ENCODE results near the gene TOP2A. TPM values are rescaled to one million over a fixed set of nuclear protein-coding genes. Genes with fewer than 3 reads are reported as not detected.

Gene TOP2A
- total RNA-seq, 2 donors from 2014 or later: 0.81 to 8.5 TPM

DNA sequence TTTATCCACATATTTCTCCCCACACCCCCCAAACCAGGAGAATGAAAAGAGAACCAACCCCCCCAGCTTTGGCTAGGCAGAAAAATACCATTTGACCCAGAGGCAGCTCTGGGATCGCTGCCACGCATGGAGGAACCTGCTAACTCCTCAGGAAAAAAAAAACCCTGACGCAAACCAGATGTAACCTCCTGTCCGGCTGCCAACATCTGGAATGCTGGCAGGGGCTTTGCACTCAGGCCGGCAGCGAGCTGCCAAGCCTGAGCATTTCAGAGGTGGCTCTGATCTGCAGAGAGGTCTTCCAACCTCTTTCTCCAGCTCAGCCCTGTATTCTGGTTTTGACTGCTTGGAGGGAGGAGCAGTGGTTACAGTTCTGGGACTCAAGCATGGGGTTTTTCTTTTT lies 33.7 kb upstream of the TOP2A start:
- Histone ChIP-seq H3K9me3 (no peaks in the 10 kb centered on the region), H3K4me1 (ENCODE audit: control insufficient read depth in 1 of 2, low read depth in 2 of 2) (peaks cover 39 to 74% of the 10 kb centered on the region in 2 donors), H3K27me3 (replicated peaks; ENCODE audit: insufficient read depth) (no peaks in the 10 kb centered on the region), H3K36me3 (no peaks in the 10 kb centered on the region), H3K4me3 (peak overlapping the region; percentile 9), H3K27ac (peak overlapping the region; percentile 78 to 81)
- DNase-seq (ENCODE audit: low spot score): peak; percentile 44
- ATAC-seq (ENCODE audit: insufficient number of reproducible peaks, low FRiP score, low read depth): peak; percentile 22
- TF ChIP-seq, protein P1, sequence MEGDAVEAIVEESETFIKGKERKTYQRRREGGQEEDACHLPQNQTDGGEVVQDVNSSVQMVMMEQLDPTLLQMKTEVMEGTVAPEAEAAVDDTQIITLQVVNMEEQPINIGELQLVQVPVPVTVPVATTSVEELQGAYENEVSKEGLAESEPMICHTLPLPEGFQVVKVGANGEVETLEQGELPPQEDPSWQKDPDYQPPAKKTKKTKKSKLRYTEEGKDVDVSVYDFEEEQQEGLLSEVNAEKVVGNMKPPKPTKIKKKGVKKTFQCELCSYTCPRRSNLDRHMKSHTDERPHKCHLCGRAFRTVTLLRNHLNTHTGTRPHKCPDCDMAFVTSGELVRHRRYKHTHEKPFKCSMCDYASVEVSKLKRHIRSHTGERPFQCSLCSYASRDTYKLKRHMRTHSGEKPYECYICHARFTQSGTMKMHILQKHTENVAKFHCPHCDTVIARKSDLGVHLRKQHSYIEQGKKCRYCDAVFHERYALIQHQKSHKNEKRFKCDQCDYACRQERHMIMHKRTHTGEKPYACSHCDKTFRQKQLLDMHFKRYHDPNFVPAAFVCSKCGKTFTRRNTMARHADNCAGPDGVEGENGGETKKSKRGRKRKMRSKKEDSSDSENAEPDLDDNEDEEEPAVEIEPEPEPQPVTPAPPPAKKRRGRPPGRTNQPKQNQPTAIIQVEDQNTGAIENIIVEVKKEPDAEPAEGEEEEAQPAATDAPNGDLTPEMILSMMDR (IDR thresholded peaks at IDR 0.05): no peak

- H3K4me1 ChIP-seq (ENCODE audit: control insufficient read depth in 1 of 2, low read depth in 2 of 2): peaks cover 39 to 80% of the 10 kb centered on the region in 2 donors
These were observed 32.5 kb upstream of the TOP2A start for GRCh38 chr17:40450175-40450574.

DNA sequence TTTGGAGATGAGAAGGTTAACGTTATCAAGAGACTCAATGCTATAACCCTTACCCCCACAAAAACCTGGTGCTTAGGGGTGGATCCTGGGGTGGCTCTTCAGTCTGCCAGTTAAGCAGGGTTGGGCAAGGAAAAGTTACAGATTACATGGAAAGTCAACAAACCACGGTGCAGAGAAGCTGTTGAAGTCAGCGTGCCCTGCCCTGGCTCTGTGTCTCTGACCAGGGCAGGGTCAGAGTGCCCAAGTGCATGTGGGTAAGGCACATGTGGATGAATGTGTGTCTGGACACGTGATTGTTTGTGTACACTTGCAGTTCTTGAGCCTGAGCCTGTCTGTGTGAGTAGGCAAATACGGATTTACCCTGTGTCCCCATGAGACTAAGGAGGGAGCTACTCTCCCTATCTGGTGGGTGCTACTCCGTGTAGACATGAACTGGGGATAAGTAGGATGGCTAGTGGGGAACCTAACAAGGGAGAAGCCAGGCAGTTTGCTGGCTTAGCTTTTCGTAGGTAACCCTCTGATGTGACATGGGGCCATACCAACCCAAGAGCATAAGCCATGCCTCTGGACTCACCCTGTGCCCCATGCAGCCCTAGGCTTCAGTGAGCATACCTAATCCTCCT lies 31.1 kb upstream of the TOP2A start:
- Histone ChIP-seq H3K4me1 (ENCODE audit: control insufficient read depth in 1 of 2, low read depth in 2 of 2) (peaks cover 48 to 94% of the 10 kb centered on the region in 2 donors), H3K4me3 (peak overlapping the region; percentile 48), H3K9me3 (no peaks in the 10 kb centered on the region), H3K27me3 (replicated peaks; ENCODE audit: insufficient read depth) (no peaks in the 10 kb centered on the region), H3K27ac (peak overlapping the region; percentile 57 to 72), H3K36me3 (no peaks in the 10 kb centered on the region)
- TF ChIP-seq, protein P1 (IDR thresholded peaks at IDR 0.05): no peak
- ATAC-seq (ENCODE audit: insufficient number of reproducible peaks, low FRiP score, low read depth): no peak
- DNase-seq (ENCODE audit: low spot score): no peak

More at GRCh38 chr17:40450175-40450574, 32.5 kb upstream of the TOP2A start:
- DNase-seq (ENCODE audit: low spot score) (no peak), ATAC-seq (ENCODE audit: insufficient number of reproducible peaks, low FRiP score, low read depth) (no peak)
- Histone ChIP-seq H3K9me3 (no peaks in the 10 kb centered on the region), H3K27ac (peak overlapping the region in 1 of 2 donors; percentile 78), H3K36me3 (no peaks in the 10 kb centered on the region), H3K27me3 (replicated peaks; ENCODE audit: insufficient read depth) (no peaks in the 10 kb centered on the region), H3K4me3 (no peak overlapping the region)
- TF ChIP-seq, protein P1 (IDR thresholded peaks at IDR 0.05): no peak

DNA sequence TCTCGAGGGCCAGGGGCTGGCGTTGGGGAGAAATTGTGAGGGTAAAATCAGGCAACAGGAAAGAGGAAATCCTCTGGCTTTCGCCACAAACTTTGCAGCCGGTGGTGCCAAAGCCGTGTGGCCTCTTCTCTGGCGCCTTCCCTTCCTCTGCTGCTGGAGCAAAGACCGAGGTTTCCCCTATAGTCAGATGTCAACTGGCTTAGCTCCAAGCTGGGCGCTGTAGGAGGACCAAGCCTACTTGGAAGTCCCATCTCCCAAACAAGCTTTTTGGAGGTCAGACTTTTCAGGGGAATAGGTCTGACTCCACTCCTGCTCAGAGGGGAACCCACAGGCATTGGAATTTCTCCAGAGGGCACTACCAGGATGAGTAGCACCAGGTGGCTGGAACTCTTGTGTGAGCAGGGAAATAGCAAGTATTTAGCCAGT lies 30.5 kb upstream of the TOP2A start:
- no peaks in the 10 kb centered on the region for H3K9me3 ChIP-seq
- H3K27ac ChIP-seq: peak overlapping the region; percentile 57 to 72
- peak overlapping the region; percentile 48 for H3K4me3 ChIP-seq
- TF ChIP-seq, protein P1 (IDR thresholded peaks at IDR 0.05): no peak
- DNase-seq (ENCODE audit: low spot score) (no peak), ATAC-seq (ENCODE audit: insufficient number of reproducible peaks, low FRiP score, low read depth) (no peak)
- no peaks in the 10 kb centered on the region for H3K36me3 ChIP-seq
- H3K27me3 ChIP-seq (replicated peaks; ENCODE audit: insufficient read depth): no peaks in the 10 kb centered on the region
- peaks cover 48 to 93% of the 10 kb centered on the region in 2 donors for H3K4me1 ChIP-seq (ENCODE audit: control insufficient read depth in 1 of 2, low read depth in 2 of 2)

- no peak for DNase-seq (ENCODE audit: low spot score)
- Histone ChIP-seq H3K4me1 (ENCODE audit: control insufficient read depth in 1 of 2, low read depth in 2 of 2) (peaks cover 48 to 90% of the 10 kb centered on the region in 2 donors), H3K36me3 (no peaks in the 10 kb centered on the region)
These were observed 30.1 kb upstream of the TOP2A start for GRCh38 chr17:40447806-40448205.

More at GRCh38 chr17:40447806-40448205, 30.1 kb upstream of the TOP2A start:
- peak overlapping the region; percentile 48 for H3K4me3 ChIP-seq
- H3K9me3 ChIP-seq: no peaks in the 10 kb centered on the region
- no peaks in the 10 kb centered on the region for H3K27me3 ChIP-seq (replicated peaks; ENCODE audit: insufficient read depth)
- TF ChIP-seq, protein P1 (IDR thresholded peaks at IDR 0.05): no peak
- ATAC-seq (ENCODE audit: insufficient number of reproducible peaks, low FRiP score, low read depth): no peak
- H3K27ac ChIP-seq: peak overlapping the region; percentile 57 to 72

All from thoracic aorta (tissue), 2 donors.